Spinal cord (tissue), 10 donors: ENCODE data around the gene BFSP2. TPM values are rescaled to one million over a fixed set of nuclear protein-coding genes. Genes with fewer than 3 reads are reported as not detected.
"Not testable (repeated sequence)": the region's sequence is repeated elsewhere in the genome, so short reads cannot be mapped to it uniquely, and the experiment has no call there.

Experiments
- DNase-seq, 6 donors: peaks; one replicate each; pipeline versions ENCODE4 v3.0.0 to v3.0.0-alpha.2; 2013 to 2015; ENCODE audit warnings: low spot score in 6 of 6, low read depth in 4 of 6
- H3K27ac ChIP-seq: one replicate; pipeline ENCODE4 v1.5.1; 2013; ENCODE audit warnings: low read depth, low read length, control low read depth
- H3K27me3 ChIP-seq: one replicate; pipeline ENCODE4 v1.6.1; 2013; ENCODE audit warnings: low read length; ENCODE audit not compliant: control insufficient read depth, insufficient read depth
- H3K36me3 ChIP-seq: one replicate; pipeline ENCODE4 v1.6.1; 2013; ENCODE audit warnings: low read length; ENCODE audit not compliant: control insufficient read depth, insufficient read depth
- H3K4me1 ChIP-seq: one replicate; pipeline ENCODE4 v1.6.1; 2013; ENCODE audit warnings: low read length; ENCODE audit not compliant: control insufficient read depth, insufficient read depth
- H3K4me3 ChIP-seq: one replicate; pipeline ENCODE4 v1.5.1; 2013; ENCODE audit warnings: low read depth, low read length, control low read depth
- H3K9me3 ChIP-seq: one replicate; pipeline ENCODE4 v1.6.1; 2013; ENCODE audit warnings: low read length; ENCODE audit not compliant: control insufficient read depth, insufficient read depth
- WGBS: methylation state at CpG from one replicate; pipeline ENCODE4 v1.1.5; 2013; ENCODE audit warnings: missing lambda C conversion rate; ENCODE audit not compliant: insufficient coverage; 5-methylcytosine and 5-hydroxymethylcytosine counted together
- polyA plus RNA-seq, 2 donors: library from polyadenylated mRNA; unstranded; fragments of 120-200 nt; gene quantifications; one replicate each; pipeline ENCODE4 v1.2.1, GENCODE V29; 2013; ENCODE audit not compliant: insufficient read length in 2 of 2
- total RNA-seq, 2 donors: library from RNA; depleted of rRNA in 1 of 2; stranded (reverse); fragments of 120-200 nt in 1 of 2; fragments of >200 nt in 1 of 2; gene quantifications; one replicate each; pipeline versions ENCODE4 v1.2.3 to v1.2.4, GENCODE V29; 2013 to 2014
- donor health status: healthy.

The BFSP2 gene
- total and polyA plus RNA-seq, 4 donors: 1.0 TPM; not detected in 3

DNA sequence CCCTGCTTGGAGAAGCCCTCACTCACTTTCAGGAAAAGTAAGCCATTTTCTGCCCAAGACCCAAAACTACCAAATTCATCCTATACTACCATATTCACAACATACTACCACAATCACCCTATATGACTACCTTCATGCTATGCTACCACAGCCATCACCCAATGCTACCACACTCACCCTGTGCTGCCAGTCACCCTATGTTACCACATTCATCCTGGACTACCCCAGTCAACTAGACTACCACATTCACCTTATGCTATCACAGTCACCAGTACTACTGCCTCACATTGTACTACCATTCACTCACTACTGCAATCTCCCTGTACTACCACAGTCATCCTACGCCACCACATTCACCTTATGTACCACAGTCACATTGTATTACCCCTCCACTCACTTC, 115.3 kb downstream of the BFSP2 start:
- no peak for DNase-seq
- Histone ChIP-seq H3K4me3 (no peak overlapping the region), H3K27me3 (no peaks in the 10 kb centered on the region), H3K4me1 (no peaks in the 10 kb centered on the region), H3K9me3 (no peaks in the 10 kb centered on the region), H3K36me3 (no peaks in the 10 kb centered on the region), H3K27ac (no peak overlapping the region)
- 100% methylated on average over 1 of the region's 1 CpG for WGBS

DNA sequence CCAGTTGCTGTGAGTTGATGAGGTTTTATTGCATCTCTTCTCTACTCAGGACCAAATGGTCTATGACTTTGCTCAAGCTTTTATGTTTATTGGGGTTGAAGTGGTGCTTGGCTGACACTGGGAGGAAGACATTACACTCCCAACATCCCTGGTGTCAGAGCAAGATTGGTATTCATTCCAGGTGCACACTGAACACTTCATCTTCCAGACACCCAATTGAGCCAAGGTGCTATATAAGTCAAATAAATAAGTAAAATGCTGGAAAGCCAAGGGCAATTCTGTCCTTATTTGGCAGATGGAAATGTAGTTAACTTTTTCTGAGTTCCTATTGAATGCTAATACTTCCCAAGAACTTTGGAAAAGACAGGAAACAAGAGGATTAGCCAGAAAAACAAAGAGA, 120.4 kb downstream of the BFSP2 start:
- Histone ChIP-seq H3K36me3 (no peaks in the 10 kb centered on the region), H3K27ac (no peak overlapping the region), H3K4me3 (no peak overlapping the region), H3K4me1 (no peaks in the 10 kb centered on the region), H3K27me3 (no peaks in the 10 kb centered on the region), H3K9me3 (no peaks in the 10 kb centered on the region)
- DNase-seq: peak in 1 of 6 donors; percentile 69

DNA sequence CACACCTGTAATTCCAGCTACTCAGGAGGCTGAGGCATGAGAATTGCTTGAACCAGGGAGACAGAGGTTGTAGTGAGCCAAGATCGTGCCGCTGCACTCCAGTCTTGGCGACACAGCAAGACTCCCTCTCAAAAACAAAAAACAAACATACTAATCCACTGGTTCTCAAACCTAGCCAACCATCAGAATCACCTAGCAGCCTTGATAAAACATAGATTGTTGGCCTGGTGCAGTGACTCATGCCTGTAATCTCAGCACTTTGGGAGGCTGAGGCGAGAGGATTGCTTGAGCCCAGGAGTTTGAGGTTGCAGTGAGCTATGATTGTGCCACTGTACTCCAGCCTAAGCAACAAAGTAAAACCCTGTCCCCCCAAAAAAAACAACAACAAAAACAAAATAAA, 121.1 kb downstream of the BFSP2 start:
- not testable (repeated sequence) for H3K4me1 ChIP-seq, H3K9me3 ChIP-seq, H3K36me3 ChIP-seq, H3K4me3 ChIP-seq, DNase-seq, H3K27ac ChIP-seq, H3K27me3 ChIP-seq
- WGBS: 87% methylated on average over 3 of the region's 4 CpGs

DNA sequence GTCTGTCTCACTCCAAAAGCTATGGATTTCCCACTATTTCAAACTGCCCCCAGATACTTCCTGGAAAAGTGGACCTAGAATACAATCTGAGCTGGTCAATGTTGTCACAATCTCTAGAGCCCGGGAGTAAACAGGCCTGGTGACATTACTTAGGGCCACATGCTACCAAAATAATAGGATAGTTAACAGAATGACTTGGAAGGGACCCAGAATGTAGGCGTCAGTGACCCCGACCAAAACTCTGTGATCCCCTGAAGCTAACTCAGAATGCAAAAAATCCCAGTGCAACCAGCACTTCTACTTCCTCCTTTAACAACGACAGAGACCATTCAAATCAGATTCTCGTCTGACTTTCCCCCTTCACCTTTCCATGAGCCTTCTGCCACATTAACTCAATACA, 122.1 kb downstream of the BFSP2 start:
- Histone ChIP-seq H3K27ac (no peak overlapping the region), H3K4me3 (no peak overlapping the region), H3K36me3 (no peaks in the 10 kb centered on the region), H3K27me3 (no peaks in the 10 kb centered on the region), H3K9me3 (no peaks in the 10 kb centered on the region), H3K4me1 (no peaks in the 10 kb centered on the region)
- DNase-seq: no peak
- WGBS: 20% methylated on average over 2 of the region's 5 CpGs

DNA sequence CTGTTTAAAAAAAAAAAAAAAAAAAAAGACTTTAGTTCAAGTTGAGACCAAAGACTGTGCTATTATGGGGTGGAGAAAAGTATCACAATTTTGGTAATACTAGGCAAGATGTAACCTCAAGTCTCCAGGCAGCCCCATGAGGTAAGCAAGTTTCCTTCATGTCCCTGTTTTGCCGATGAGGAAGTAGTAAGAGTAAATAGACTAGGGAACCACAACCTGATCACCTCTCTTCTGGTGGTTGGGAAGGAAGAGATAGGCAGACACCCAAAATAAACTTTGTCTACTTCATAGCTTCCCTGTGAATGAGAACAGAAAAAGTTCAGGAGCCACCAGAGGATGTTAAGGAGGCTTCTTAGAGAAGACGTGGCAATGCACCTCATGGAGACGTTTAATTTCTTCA, 123.9 kb downstream of the BFSP2 start:
- not testable (repeated sequence) for H3K4me1 ChIP-seq, H3K4me3 ChIP-seq
- WGBS: 83% methylated on average over 1 of the region's 3 CpGs

More for the DNA sequence above, 123.9 kb downstream of the BFSP2 start:
- not testable (repeated sequence) for H3K9me3 ChIP-seq, H3K36me3 ChIP-seq, H3K27me3 ChIP-seq, H3K27ac ChIP-seq, DNase-seq

Other genes with a start within 250 kb of the BFSP2 start
- 100 to 1,000 TPM; 135 to 166 TPM for gene CDV3, start 173.6 kb downstream of the BFSP2 start, total RNA-seq
- gene CDV3, start 173.6 kb downstream of the BFSP2 start, polyA plus RNA-seq: 100 to 1,000 TPM in 1 of 2 donors, 10 to 100 TPM in 1; 93.8 to 110 TPM